Transverse colon (tissue), 4 donors: ENCODE data around the gene GNAI1. TPM values are rescaled to one million over a fixed set of nuclear protein-coding genes. Genes with fewer than 3 reads are reported as not detected.

Source experiments
- DNase-seq: peaks from one replicate; pipeline ENCODE4 v3.0.0-alpha.2; 2019
- H3K27ac ChIP-seq, 4 donors: fragments of 200-600 bp; sonication (generic); 2 replicates each; pipeline ENCODE4 v1.5.1; 2016 to 2018; ENCODE audit warnings: inconsistent platforms in 4 of 4
- H3K27me3 ChIP-seq: fragments of 200-600 bp; sonication (generic); 2 replicates; pipeline ENCODE4 v1.5.1; 2017; ENCODE audit warnings: inconsistent platforms
- H3K36me3 ChIP-seq, 4 donors: fragments of 200-600 bp; sonication (generic); 2 replicates each; pipeline ENCODE4 v1.5.1; 2017 to 2019; ENCODE audit warnings: inconsistent platforms in 4 of 4
- H3K4me1 ChIP-seq, 4 donors: fragments of 200-600 bp; sonication (generic); 2 replicates each; pipeline ENCODE4 v1.5.1; 2017 to 2020; ENCODE audit warnings: inconsistent platforms in 4 of 4
- H3K4me3 ChIP-seq, 4 donors: fragments of 200-600 bp; sonication (generic); 1 replicate in 1 of 4; 2 replicates in 3 of 4; pipeline versions ENCODE4 v1.5.1 to v1.6.1; 2017 to 2019; ENCODE audit warnings: inconsistent platforms in 4 of 4
- H3K9me3 ChIP-seq, 2 donors: fragments of 200-600 bp; sonication (generic); 2 replicates each; pipeline ENCODE4 v1.5.1; 2017 to 2019; ENCODE audit warnings: inconsistent platforms in 2 of 2
- CTCF ChIP-seq, 5 experiments: fragments of 200-600 bp in 3 of 5; fragments of 450-650 bp in 2 of 5; sonication (generic) in 3 of 5; IDR thresholded peaks; 1 replicate in 2 of 5; 2 replicates in 3 of 5; pipeline ENCODE4 v1.5.1; 2016 to 2017; ENCODE audit warnings: antibody characterized with exemption in 5 of 5, inconsistent platforms in 3 of 5, mild to moderate bottlenecking in 2 of 5, moderate library complexity in 1 of 5
- EP300 ChIP-seq: sonication (generic); formaldehyde crosslinking; IDR thresholded peaks from one replicate; pipeline ENCODE4 v1.6.1; 2017; ENCODE audit warnings: antibody characterized with exemption, low read depth
- POLR2A ChIP-seq: fragments of 450-650 bp; IDR thresholded peaks from one replicate; pipeline ENCODE4 v1.6.1; 2016; ENCODE audit warnings: antibody characterized with exemption, mild to moderate bottlenecking, moderate library complexity
- POLR2AphosphoS5 ChIP-seq, 3 donors: sonication (generic); formaldehyde crosslinking; IDR thresholded peaks; one replicate each; pipeline ENCODE4 v1.6.1; 2016; ENCODE audit warnings: antibody characterized with exemption in 3 of 3
- WGBS, 2 donors: methylation state at CpG; one replicate each; pipeline ENCODE4 v1.1.5; 2018; ENCODE audit warnings: low coverage in 1 of 2; 5-methylcytosine and 5-hydroxymethylcytosine counted together
- in situ Hi-C, 4 donors: fragments of 200-750 bp; cut with MboI; loops; one replicate each; pipeline versions ENCODE4 v1.15.0 to v1.15.1; 2017; ENCODE audit warnings: low sequenced_read_pairs in 3 of 4, low pct_ligation_motif_present in 1 of 4, low pct_unique_long_range_greater_than_20kb in 1 of 4
- intact Hi-C: fragments of 100-400 bp; cut with DNase I; formaldehyde crosslinking; loops from one replicate; pipeline ENCODE4 v1.15.1; 2023; ENCODE audit warnings: low total_unique reads
- total RNA-seq, 4 donors: library from RNA; depleted of rRNA; stranded (reverse); fragments of >200 nt; gene quantifications; one replicate each; pipeline ENCODE4 v1.1.0, GENCODE V29; 2016

GNAI1 gene
- total RNA-seq, 4 donors from 2014 or later, result 3.0 to 46.0 (median 37.4) TPM

GRCh38 chr7:80231707-80232106 lies 97.1 kb downstream of the GNAI1 start:
- Histone ChIP-seq H3K27me3 (no peaks in the 10 kb centered on the region), H3K4me1 (no peaks in the 10 kb centered on the region), H3K4me3 (no peak overlapping the region), H3K36me3 (no peaks in the 10 kb centered on the region), H3K9me3 (no peaks in the 10 kb centered on the region), H3K27ac (no peak overlapping the region)
- TF ChIP-seq CTCF (IDR thresholded peaks at IDR 0.05) (no peak), EP300 (no peak), POLR2AphosphoS5 (IDR thresholded peaks at IDR 0.05) (no peak), POLR2A (no peak)
- intact Hi-C loops (no loop called here), in situ Hi-C loops (no loop called here)
- 76 to 80% methylated on average over 1 to 2 of the region's 2 CpGs for WGBS, 2 donors
- no peak for DNase-seq

GRCh38 chr7:80232979-80233724 lies 98.5 kb downstream of the GNAI1 start:
- H3K27ac ChIP-seq, result no peak overlapping the region
- H3K9me3 ChIP-seq, result no peaks in the 10 kb centered on the region
- no peaks in the 10 kb centered on the region for H3K27me3 ChIP-seq
- in situ Hi-C loops, result no loop called here
- no peak overlapping the region for H3K4me3 ChIP-seq
- TF ChIP-seq POLR2A, result no peak
- TF ChIP-seq POLR2AphosphoS5 (IDR thresholded peaks at IDR 0.05), result no peak
- no peak for TF ChIP-seq CTCF (IDR thresholded peaks at IDR 0.05)
- TF ChIP-seq EP300, result no peak
- H3K4me1 ChIP-seq, result no peaks in the 10 kb centered on the region
- intact Hi-C loops, result no loop called here
- no peaks in the 10 kb centered on the region for H3K36me3 ChIP-seq
- no peak for DNase-seq
- WGBS, 2 donors, result 76 to 84% methylated on average over 3 to 4 of the region's 4 CpGs

GRCh38 chr7:80235334-80235733 lies 100.7 kb downstream of the GNAI1 start:
- WGBS, 2 donors, result 85 to 90% methylated on average over 4 of the region's 4 CpGs
- intact Hi-C loops, result no loop called here
- no peaks in the 10 kb centered on the region for H3K4me1 ChIP-seq
- in situ Hi-C loops, result no loop called here
- H3K36me3 ChIP-seq, result no peaks in the 10 kb centered on the region
- H3K4me3 ChIP-seq, result no peak overlapping the region
- TF ChIP-seq CTCF (IDR thresholded peaks at IDR 0.05), result no peak
- TF ChIP-seq EP300, result no peak
- TF ChIP-seq POLR2AphosphoS5 (IDR thresholded peaks at IDR 0.05), result no peak
- no peak for TF ChIP-seq POLR2A
- H3K27me3 ChIP-seq, result no peaks in the 10 kb centered on the region
- DNase-seq, result no peak
- H3K27ac ChIP-seq, result no peak overlapping the region
- no peaks in the 10 kb centered on the region for H3K9me3 ChIP-seq

- no peaks in the 10 kb centered on the region for H3K27me3 ChIP-seq
These were observed 102.0 kb downstream of the GNAI1 start for GRCh38 chr7:80236681-80237080.

More at GRCh38 chr7:80236681-80237080, 102.0 kb downstream of the GNAI1 start:
- in situ Hi-C loops (no loop called here), intact Hi-C loops (no loop called here)
- TF ChIP-seq POLR2A (no peak), CTCF (IDR thresholded peaks at IDR 0.05) (no peak), EP300 (no peak), POLR2AphosphoS5 (IDR thresholded peaks at IDR 0.05) (no peak)
- H3K4me3 ChIP-seq, result no peak overlapping the region
- H3K9me3 ChIP-seq, result no peaks in the 10 kb centered on the region
- H3K4me1 ChIP-seq, result no peaks in the 10 kb centered on the region
- no peaks in the 10 kb centered on the region for H3K36me3 ChIP-seq
- H3K27ac ChIP-seq, result no peak overlapping the region
- 62 to 81% methylated on average over 1 of the region's 1 CpG for WGBS, 2 donors
- no peak for DNase-seq
